ENCODE data around the gene INSYN2A.

DNA sequence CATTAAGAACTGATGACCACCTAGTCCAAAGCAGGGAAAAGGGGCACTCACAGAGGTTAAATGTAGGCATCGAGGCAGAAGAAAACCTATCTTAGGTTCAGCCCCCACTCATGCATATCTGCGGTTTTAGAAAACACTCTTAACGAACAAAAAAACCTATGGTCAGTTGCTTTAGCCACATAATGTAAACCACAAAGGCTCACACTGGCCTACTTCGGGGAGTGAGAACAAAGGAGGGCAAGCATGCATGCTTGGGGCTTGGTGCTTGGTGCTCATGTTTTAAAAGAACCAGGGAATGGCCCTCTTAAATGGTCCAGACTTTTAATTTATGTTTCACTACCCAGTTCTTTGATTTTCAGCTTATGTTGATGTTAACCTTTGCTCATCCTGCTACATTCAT lies 14.2 kb downstream of the INSYN2A start:
- TF ChIP-seq, protein P1, sequence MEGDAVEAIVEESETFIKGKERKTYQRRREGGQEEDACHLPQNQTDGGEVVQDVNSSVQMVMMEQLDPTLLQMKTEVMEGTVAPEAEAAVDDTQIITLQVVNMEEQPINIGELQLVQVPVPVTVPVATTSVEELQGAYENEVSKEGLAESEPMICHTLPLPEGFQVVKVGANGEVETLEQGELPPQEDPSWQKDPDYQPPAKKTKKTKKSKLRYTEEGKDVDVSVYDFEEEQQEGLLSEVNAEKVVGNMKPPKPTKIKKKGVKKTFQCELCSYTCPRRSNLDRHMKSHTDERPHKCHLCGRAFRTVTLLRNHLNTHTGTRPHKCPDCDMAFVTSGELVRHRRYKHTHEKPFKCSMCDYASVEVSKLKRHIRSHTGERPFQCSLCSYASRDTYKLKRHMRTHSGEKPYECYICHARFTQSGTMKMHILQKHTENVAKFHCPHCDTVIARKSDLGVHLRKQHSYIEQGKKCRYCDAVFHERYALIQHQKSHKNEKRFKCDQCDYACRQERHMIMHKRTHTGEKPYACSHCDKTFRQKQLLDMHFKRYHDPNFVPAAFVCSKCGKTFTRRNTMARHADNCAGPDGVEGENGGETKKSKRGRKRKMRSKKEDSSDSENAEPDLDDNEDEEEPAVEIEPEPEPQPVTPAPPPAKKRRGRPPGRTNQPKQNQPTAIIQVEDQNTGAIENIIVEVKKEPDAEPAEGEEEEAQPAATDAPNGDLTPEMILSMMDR (IDR thresholded peaks at IDR 0.05; ENCODE audit: poor library complexity, severe bottlenecking): no peak
- TF ChIP-seq EZH2 (IDR thresholded peaks at IDR 0.05; ENCODE audit: borderline replicate concordance, insufficient read depth, low read length, poor library complexity, severe bottlenecking) (no peak), POLR2AphosphoS5 (IDR thresholded peaks at IDR 0.05) (no peak), REST (IDR thresholded peaks at IDR 0.05; ENCODE audit: borderline replicate concordance) (no peak), TAF1 (IDR thresholded peaks at IDR 0.05; ENCODE audit: low read depth) (no peak), RAD21 (conservative IDR thresholded peaks at IDR 0.05) (no peak), EP300 (conservative IDR thresholded peaks at IDR 0.05; ENCODE audit: poor library complexity, severe bottlenecking) (no peak)

All from neural cell (in vitro differentiated cells).